IPS DF 6.9 (cell line): ENCODE data around the gene BCAR3.

Source experiments
- DNase-seq: peaks from one replicate; pipeline ENCODE4 v3.0.0-alpha.2; 2013; ENCODE audit warnings: low read depth, low spot score
- H3K27ac ChIP-seq: one replicate; pipeline ENCODE4 v1.5.1; 2013; ENCODE audit warnings: low read length, control low read depth
- H3K27me3 ChIP-seq: 2 replicates; pipeline ENCODE4 v1.6.1; 2013; ENCODE audit warnings: mild to moderate bottlenecking, low read length; ENCODE audit not compliant: control insufficient read depth, insufficient read depth
- H3K36me3 ChIP-seq: 2 replicates; pipeline ENCODE4 v1.6.1; 2013; ENCODE audit warnings: low read length; ENCODE audit not compliant: control insufficient read depth, insufficient read depth
- H3K4me1 ChIP-seq: 2 replicates; pipeline ENCODE4 v1.6.1; 2013; ENCODE audit warnings: low read length; ENCODE audit not compliant: control insufficient read depth, insufficient read depth
- H3K4me3 ChIP-seq: 2 replicates; pipeline ENCODE4 v1.5.1; 2013; ENCODE audit warnings: mild to moderate bottlenecking, low read length
- H3K9me3 ChIP-seq: 2 replicates; pipeline ENCODE4 v1.6.1; 2013; ENCODE audit warnings: low read length, inconsistent platforms; ENCODE audit not compliant: control insufficient read depth, insufficient read depth
- WGBS: extraction: QIAGEN DNeasy Blood & Tissue Kit; methylation state at CpG from one replicate; pipeline ENCODE4 v1.1.7; 2013; ENCODE audit warnings: mixed read lengths, missing lambda C conversion rate; ENCODE audit not compliant: insufficient read length, insufficient coverage; 5-methylcytosine and 5-hydroxymethylcytosine counted together

The BCAR3 gene

GRCh38 chr1:93522721-93523120, 158.9 kb downstream of the BCAR3 start:
- WGBS, result no CpG with 5 or more reads among the region's 4 CpGs
- Histone ChIP-seq H3K9me3 (no peaks in the 10 kb centered on the region), H3K4me3 (no peak overlapping the region), H3K27ac (no peak overlapping the region), H3K36me3 (no peaks in the 10 kb centered on the region; the same call in 1 of the 2 replicates), H3K4me1 (no peaks in the 10 kb centered on the region), H3K27me3 (no peaks in the 10 kb centered on the region)
- DNase-seq, result no peak

GRCh38 chr1:93521618-93522017, 160.0 kb downstream of the BCAR3 start:
- WGBS, result no CpG with 5 or more reads among the region's 2 CpGs
- no peaks in the 10 kb centered on the region for H3K4me1 ChIP-seq
- no peak for DNase-seq
- no peak overlapping the region for H3K27ac ChIP-seq
- no peaks in the 10 kb centered on the region for H3K9me3 ChIP-seq
- H3K4me3 ChIP-seq, result no peak overlapping the region
- H3K36me3 ChIP-seq, result no peaks in the 10 kb centered on the region; the same call in 1 of the 2 replicates
- no peaks in the 10 kb centered on the region for H3K27me3 ChIP-seq

GRCh38 chr1:93519199-93519829, 162.3 kb downstream of the BCAR3 start:
- H3K9me3 ChIP-seq, result no peaks in the 10 kb centered on the region
- no peaks in the 10 kb centered on the region for H3K4me1 ChIP-seq
- no peak overlapping the region for H3K4me3 ChIP-seq
- H3K27me3 ChIP-seq, result no peaks in the 10 kb centered on the region
- no peak overlapping the region for H3K27ac ChIP-seq
- H3K36me3 ChIP-seq, result no peaks in the 10 kb centered on the region; the same call in 1 of the 2 replicates
- no CpG with 5 or more reads among the region's 3 CpGs for WGBS
- DNase-seq, result no peak

GRCh38 chr1:93518516-93518915, 163.1 kb downstream of the BCAR3 start:
- Histone ChIP-seq H3K4me1 (no peaks in the 10 kb centered on the region), H3K4me3 (no peak overlapping the region), H3K9me3 (no peaks in the 10 kb centered on the region), H3K27ac (no peak overlapping the region), H3K27me3 (no peaks in the 10 kb centered on the region), H3K36me3 (no peaks in the 10 kb centered on the region; the same call in 1 of the 2 replicates)
- no peak for DNase-seq

- Histone ChIP-seq H3K27me3 (no peaks in the 10 kb centered on the region), H3K4me1 (no peaks in the 10 kb centered on the region), H3K4me3 (no peak overlapping the region), H3K36me3 (no peaks in the 10 kb centered on the region; the same call in 1 of the 2 replicates), H3K27ac (no peak overlapping the region), H3K9me3 (no peaks in the 10 kb centered on the region)
- DNase-seq, result no peak
- no CpG with 5 or more reads among the region's 5 CpGs for WGBS
These were observed 165.5 kb downstream of the BCAR3 start for GRCh38 chr1:93516164-93516563.
